Osteocyte (in vitro differentiated cells): ENCODE results near the gene NDUFA11. TPM values are rescaled to one million over a fixed set of nuclear protein-coding genes. Genes with fewer than 3 reads are reported as not detected.
A peak's percentile ranks its signal among the peaks of the same experiment; 100 is the strongest.

Experiments
- DNase-seq: peaks from one replicate; pipeline ENCODE4 v3.0.0; 2021; ENCODE audit warnings: mixed read lengths; ENCODE audit not compliant: unreplicated experiment; ENCODE audit errors: extremely low spot score
- H3K27ac Mint-ChIP-seq: one replicate; pipeline ENCODE4 v1.8.0; 2021; ENCODE audit warnings: mild to moderate bottlenecking, mixed read lengths; ENCODE audit not compliant: unreplicated experiment
- H3K27me3 Mint-ChIP-seq: one replicate; pipeline ENCODE4 v1.8.0; 2021; ENCODE audit warnings: mixed read lengths; ENCODE audit not compliant: unreplicated experiment
- H3K36me3 Mint-ChIP-seq: one replicate; pipeline ENCODE4 v1.8.0; 2021; ENCODE audit warnings: mixed read lengths; ENCODE audit not compliant: unreplicated experiment
- H3K4me1 Mint-ChIP-seq: one replicate; pipeline ENCODE4 v1.8.0; 2021; ENCODE audit warnings: mixed read lengths; ENCODE audit not compliant: unreplicated experiment
- H3K4me3 Mint-ChIP-seq: one replicate; pipeline ENCODE4 v1.8.0; 2021; ENCODE audit warnings: mild to moderate bottlenecking, moderate library complexity, mixed read lengths; ENCODE audit not compliant: unreplicated experiment
- H3K9me3 Mint-ChIP-seq: one replicate; pipeline ENCODE4 v1.8.0; 2021; ENCODE audit warnings: mixed read lengths; ENCODE audit not compliant: unreplicated experiment
- CTCF ChIP-seq: fragments of 200-600 bp; sonication (generic); IDR thresholded peaks from 2 replicates; pipeline ENCODE4 v1.5.0; 2021; ENCODE audit warnings: antibody characterized with exemption, mild to moderate bottlenecking, moderate library complexity
- total RNA-seq: library from RNA; stranded (reverse); gene quantifications from 2 replicates; pipeline ENCODE4 v1.2.1, GENCODE V29; 2021

NDUFA11 gene
- total RNA-seq, 1 donor from 2014 or later: 259 TPM

- no peak overlapping the region for H3K27ac Mint-ChIP-seq
- H3K27me3 Mint-ChIP-seq: no peaks in the 10 kb centered on the region
- H3K4me3 Mint-ChIP-seq: no peak overlapping the region
- peaks cover 12% of the 10 kb centered on the region for H3K4me1 Mint-ChIP-seq
- peaks cover 14% of the 10 kb centered on the region for H3K36me3 Mint-ChIP-seq
- no peak for DNase-seq
- no peaks in the 10 kb centered on the region for H3K9me3 Mint-ChIP-seq
- TF ChIP-seq CTCF: no peak
These were observed 39.5 kb upstream of the NDUFA11 start for GRCh38 chr19:5943045-5943444.

GRCh38 chr19:5941673-5942072 is 38.1 kb upstream of the NDUFA11 start:
- TF ChIP-seq CTCF: no peak
- Mint-ChIP-seq H3K4me1 (peaks cover 6% of the 10 kb centered on the region), H3K27ac (no peak overlapping the region), H3K4me3 (no peak overlapping the region), H3K36me3 (peaks cover 14% of the 10 kb centered on the region), H3K27me3 (no peaks in the 10 kb centered on the region), H3K9me3 (no peaks in the 10 kb centered on the region)
- DNase-seq: no peak

- H3K27ac Mint-ChIP-seq: no peak overlapping the region
- H3K36me3 Mint-ChIP-seq: peaks cover 16% of the 10 kb centered on the region
- H3K4me1 Mint-ChIP-seq: peaks cover 14% of the 10 kb centered on the region
- no peaks in the 10 kb centered on the region for H3K27me3 Mint-ChIP-seq
- TF ChIP-seq CTCF: no peak
- no peak for DNase-seq
- H3K9me3 Mint-ChIP-seq: no peaks in the 10 kb centered on the region
- H3K4me3 Mint-ChIP-seq: no peak overlapping the region
These were observed 36.9 kb upstream of the NDUFA11 start for GRCh38 chr19:5940260-5941208.

GRCh38 chr19:5937550-5937949 is 34.0 kb upstream of the NDUFA11 start:
- Mint-ChIP-seq H3K4me1 (peaks cover 34% of the 10 kb centered on the region), H3K36me3 (peaks cover 15% of the 10 kb centered on the region), H3K4me3 (no peak overlapping the region), H3K9me3 (no peaks in the 10 kb centered on the region), H3K27me3 (no peaks in the 10 kb centered on the region), H3K27ac (peak overlapping the region; percentile 96)
- no peak for TF ChIP-seq CTCF
- DNase-seq: no peak

GRCh38 chr19:5936292-5936592 is 32.7 kb upstream of the NDUFA11 start:
- H3K4me1 Mint-ChIP-seq: peaks cover 34% of the 10 kb centered on the region
- peaks cover 17% of the 10 kb centered on the region for H3K36me3 Mint-ChIP-seq
- H3K27me3 Mint-ChIP-seq: no peaks in the 10 kb centered on the region
- H3K9me3 Mint-ChIP-seq: no peaks in the 10 kb centered on the region
- H3K4me3 Mint-ChIP-seq: no peak overlapping the region
- TF ChIP-seq CTCF: no peak
- no peak for DNase-seq
- peak overlapping the region; percentile 96 for H3K27ac Mint-ChIP-seq
